HG02678 (cell line): ENCODE measurements around the gene NT5DC3.
"Not testable (repeated sequence)": the region's sequence is repeated elsewhere in the genome, so short reads cannot be mapped to it uniquely, and the experiment has no call there.

Experiments used
- ATAC-seq: cut with Tn5 transposase; IDR thresholded peaks from one replicate; pipeline ENCODE4 v1.9.1; 2021; ENCODE audit warnings: mild to moderate bottlenecking, moderate library complexity; ENCODE audit not compliant: unreplicated experiment

Gene NT5DC3

DNA sequence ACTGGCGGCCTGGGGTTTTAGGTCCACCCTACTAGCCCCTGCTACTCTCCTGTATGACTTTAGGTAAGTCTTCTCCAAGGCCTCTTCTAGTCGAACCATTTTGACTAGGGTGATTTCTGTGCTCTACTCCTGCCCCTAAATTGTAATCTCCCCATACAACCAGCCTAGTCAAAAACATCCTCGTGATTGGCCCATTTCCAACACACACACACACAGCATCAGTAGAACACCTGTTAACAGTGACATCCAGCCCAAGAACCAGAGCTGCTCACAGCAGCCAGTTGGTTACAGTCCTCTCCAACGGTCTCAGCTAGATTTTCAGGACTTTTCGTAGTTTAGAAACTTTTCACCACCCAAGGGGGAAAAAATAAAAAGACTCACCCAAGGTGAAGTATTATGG is 30.9 kb downstream of the NT5DC3 start:
- no peak for ATAC-seq

GRCh38 chr12:103809639-103810038 is 31.4 kb downstream of the NT5DC3 start:
- not testable (repeated sequence) for ATAC-seq

- no peak for ATAC-seq
Measured at GRCh38 chr12:103809154-103809553, 31.9 kb downstream of the NT5DC3 start.

DNA sequence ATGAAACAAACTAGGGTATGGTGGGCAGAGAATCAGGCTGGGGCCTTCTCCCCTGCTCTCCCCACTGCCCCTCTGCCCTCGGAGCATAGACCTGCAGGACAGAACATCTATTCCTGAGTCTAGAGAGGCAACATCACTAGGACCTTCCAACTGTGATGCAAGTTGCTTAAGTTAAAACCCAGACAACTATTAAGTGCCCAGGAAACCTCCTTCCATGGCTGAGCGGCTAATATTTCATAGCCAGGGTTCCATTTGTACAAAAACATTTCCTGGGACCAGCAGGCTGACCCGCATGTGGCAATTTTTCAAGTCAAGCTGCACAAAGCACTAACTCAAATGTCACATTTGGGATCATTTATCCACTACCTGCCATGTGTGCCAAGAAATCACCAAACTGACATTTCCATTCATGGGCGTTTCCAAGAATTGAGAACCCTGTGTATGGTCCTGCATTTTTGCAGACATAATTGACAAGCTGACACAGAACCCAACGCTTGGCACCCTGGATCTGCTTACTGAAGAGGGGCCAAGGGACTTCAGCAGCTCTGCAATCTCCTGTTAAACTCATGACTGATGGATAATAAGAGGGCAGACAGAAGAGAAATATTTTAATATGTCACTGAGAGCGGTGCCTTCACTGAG is 32.7 kb downstream of the NT5DC3 start:
- ATAC-seq: no peak

DNA sequence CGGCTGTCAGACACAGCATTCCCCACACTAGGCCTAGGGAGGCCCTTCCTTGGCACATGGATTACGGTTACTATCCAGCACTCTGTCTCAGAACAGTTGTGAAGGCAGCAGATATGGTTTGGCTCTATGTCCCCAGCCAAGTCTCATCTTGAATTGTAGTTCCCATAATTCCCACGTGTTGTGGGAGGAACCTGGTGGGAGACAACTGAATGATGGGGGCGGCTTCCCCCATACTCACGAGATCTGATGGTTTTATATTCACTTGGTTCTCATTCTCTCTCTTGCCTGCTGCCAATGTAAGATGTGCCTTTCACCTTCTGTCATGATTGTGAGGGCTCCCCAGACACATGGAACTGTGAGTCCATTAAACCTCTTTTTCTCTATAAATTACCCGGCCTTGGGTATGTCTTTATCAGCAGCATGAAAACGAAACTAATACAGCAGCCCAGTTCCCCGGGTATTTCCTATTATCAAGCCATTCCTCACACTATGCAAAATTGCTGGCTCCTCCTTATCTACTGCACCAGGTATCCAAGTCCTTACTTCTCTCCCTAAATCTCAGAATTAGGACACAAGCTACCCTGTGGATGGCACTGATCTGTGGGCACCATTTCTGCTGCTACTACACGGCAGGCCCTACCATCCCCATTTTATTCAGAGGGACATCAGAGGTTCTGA is 33.3 kb downstream of the NT5DC3 start:
- ATAC-seq: no peak

- ATAC-seq: no peak
Measured at GRCh38 chr12:103806803-103807202, 34.2 kb downstream of the NT5DC3 start.

GRCh38 chr12:103805655-103806360 is 35.2 kb downstream of the NT5DC3 start:
- no peak for ATAC-seq

DNA sequence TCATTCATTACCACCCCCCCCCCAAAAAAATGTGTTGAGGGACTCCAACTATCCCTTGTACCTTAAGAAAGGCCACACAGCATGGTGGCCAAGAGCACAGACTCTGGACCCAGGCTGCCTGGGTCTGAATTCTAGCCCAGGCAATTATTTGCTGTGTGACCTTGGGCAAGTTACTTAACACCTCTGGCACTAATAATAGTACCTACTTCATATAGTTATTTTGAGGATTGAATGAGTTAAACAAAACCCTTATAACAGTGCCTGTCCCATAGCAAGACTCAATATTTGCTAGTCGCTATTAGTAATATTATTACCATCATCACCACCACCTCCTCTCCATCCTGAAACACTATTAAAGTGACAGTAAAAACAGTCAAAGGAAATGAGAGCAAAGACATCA is 37.2 kb downstream of the NT5DC3 start:
- no peak for ATAC-seq

- no peak for ATAC-seq
Measured at GRCh38 chr12:103802586-103802886, 38.5 kb downstream of the NT5DC3 start.

DNA sequence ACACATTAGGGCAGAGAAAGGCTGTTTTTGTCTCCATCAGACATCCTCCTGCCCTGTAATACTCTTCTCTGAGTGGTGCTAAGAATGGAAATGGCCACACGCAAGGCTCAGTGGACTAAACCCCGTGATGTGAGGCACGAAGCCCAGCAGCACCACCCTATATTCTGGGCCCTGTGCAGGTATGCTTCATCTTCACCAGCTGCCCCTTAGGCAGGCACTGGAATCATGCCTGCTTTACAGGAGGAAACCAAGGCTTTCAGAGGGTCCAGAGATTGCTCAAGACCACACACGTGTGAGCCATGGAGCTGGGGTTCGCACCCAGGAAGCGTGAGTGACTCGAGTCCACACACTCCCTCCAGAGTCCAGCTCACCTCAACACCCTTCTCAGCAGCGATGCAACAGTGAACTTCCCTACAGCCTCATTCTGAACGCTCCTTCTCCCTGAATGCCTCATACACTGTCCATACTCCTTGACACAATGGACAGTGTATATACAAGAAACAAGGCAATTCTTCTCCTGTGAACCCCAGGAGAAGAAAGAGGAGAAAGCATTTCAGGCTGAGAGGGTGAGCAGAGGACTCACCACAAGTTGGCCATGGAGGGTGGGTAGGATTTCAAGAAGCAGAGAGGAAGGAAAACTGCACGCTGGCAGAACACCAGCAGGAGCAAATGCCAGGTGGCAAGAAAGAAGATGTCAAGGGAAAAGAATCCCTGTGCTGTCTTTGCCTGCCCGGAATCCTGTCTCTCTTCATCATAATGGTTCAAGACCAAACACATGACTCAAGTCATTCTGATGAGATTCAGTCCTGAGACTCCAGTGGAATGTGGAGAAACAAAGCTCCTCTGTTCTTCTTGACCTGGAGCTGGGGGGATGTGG is 39.1 kb downstream of the NT5DC3 start:
- no peak for ATAC-seq

DNA sequence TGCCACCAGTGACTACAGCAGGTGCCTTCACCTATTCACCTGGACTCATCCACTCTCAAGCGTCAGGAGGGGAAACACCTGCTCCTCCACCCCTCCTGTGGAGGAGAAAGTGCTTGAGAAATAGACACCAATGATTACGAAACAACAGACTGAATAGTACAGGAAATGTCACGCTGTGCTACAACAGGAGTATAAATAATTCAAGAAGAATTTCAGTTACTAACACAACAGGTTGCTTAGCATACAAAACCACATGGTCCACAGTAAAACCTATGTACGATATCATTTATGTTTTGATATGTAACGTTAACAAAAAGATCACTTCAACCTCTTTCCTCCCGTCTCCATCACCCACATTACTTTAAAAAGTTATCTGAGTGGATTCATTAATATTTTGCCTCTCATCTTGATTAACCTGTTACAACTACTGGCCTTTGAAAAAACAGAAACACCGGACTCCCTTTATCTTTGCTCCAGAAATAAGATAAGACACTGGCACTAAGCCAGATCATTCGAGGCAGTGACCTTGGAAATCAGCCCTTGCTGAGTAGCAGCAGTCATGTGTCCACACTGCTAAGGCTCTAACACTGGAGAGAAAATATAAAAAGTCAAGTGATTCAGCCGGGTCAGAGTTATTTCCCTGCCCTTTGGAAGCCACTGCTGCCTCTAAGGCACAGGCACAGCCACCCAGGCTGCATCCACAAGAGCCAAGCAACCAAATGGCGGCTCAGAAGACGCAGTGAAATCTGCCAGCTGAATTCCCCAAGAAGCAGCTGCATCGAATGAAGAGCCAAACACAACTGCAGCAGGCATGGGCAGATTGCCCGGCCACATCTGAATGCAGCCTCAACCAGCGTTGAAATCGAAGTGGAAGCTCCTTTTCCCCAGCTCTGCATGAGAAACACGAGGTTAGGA is 40.9 kb downstream of the NT5DC3 start:
- ATAC-seq: no peak

DNA sequence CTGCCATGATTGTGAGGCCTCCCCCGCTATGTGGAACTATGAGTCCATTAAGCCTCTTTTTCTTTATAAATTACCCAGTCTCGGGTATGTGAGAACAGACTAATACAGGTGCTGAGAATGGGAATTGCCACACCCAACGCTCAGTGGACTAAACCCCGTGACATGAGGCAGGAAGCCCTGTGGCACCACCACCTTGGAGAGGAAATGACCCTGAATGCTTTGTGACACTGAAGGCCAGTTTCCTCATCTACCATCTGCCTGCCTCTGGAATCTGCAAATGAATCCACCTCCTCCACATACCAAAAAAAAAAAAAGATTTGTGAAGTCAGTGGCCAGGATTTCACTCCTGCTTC is 41.6 kb downstream of the NT5DC3 start:
- ATAC-seq: no peak

DNA sequence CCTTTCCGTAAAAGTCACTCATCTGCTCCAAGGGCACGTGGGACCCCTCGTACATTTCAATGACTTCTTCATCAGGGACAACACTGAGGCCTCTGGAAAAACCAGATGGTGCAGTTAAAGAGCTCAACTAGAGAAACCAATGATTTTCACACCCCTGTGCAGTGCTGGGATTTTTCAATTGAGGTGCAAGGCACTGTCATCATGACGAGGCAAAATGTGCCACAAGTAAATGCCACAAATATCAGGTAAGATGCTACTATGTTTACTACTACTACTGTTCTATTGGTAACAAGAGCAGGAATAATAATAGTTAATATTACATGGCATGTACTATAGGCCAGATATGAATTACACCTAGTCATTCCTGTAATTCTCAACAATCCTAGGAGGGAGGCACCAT is 42.4 kb downstream of the NT5DC3 start:
- no peak for ATAC-seq

DNA sequence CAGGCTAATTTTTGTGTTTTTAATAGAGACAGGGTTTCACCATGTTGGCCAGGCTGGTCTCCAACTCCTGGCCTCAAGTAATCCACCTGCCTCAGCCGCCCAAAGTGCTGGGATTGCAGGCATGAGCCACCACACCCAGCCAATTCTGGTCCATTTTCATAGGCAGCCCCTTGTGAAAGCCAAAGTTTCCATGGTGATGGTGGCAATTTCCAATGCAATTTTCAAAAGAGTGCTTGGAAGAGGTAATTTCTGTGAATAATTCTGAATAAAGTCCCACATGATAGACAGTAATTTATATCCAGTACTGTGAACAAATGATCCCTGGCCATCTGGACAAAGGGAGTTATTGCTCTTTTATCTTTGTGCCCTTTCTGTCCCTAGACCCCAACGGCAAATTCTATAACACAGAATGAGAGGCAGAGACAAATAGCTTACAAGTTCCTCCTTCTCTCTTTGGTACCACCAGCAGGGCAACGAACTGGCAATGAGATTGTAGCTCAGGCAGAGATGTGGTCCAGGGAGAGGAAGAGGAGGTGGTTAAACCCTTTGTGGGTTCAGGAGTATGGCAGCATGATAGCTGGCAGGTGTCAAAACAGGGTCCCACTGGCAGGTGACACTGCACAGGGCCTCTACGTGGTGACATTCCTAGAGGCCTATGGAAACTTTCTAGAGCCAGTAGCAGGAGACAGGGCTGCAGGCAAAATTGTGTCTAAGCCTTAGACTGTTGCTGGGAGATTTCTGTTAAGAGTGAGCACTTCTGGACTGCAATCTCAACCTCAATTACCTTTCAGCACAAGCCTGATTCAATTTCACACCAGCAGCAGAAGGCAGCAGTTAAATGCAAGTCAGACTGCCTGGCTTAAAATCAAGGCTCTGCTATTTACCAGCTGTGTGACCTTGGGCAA is 46.5 kb downstream of the NT5DC3 start:
- ATAC-seq: no peak

- no peak for ATAC-seq
Measured at GRCh38 chr12:103793512-103794045, 47.5 kb downstream of the NT5DC3 start.

GRCh38 chr12:103793046-103793445 is 48.0 kb downstream of the NT5DC3 start:
- ATAC-seq: no peak

- no peak for ATAC-seq
Measured at GRCh38 chr12:103791350-103791920, 49.6 kb downstream of the NT5DC3 start.

DNA sequence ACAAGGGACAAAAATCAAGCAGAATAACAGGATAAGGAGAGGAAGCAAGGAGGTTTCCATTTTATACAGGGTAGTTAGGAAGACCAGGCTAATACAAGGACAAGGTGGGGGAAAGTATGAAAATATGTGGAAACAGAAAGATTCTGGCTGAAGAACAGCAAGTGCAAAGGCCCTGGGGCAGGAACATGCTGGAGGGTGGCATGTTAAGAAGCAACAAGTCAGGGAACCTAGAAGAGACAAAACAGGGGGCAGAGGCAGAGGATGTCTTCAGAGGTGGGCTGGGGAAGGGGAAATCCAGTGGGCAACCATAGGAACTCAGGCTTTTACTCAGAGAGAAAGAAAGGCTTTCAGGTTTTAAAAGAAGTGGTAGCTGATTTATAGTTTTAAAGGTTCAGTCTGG is 54.8 kb downstream of the NT5DC3 start:
- no peak for ATAC-seq
